Kidney glomerular epithelial cell (primary cell): ENCODE measurements around the gene KIF20A.
"Not testable (repeated sequence)": the region's sequence is repeated elsewhere in the genome, so short reads cannot be mapped to it uniquely, and the experiment has no call there.

Experiments used
- DNase-seq: peaks from one replicate; lab custom pipeline; 2025; lab: John Stamatoyannopoulos, UW

Gene KIF20A

GRCh38 chr5:138178516-138179276, at the start of gene KIF20A, which contains the start of gene BRD8:
TSS of gene KIF20A (plus strand) at chr5:138179112. CDS start at chr5:138179681, 569 bp downstream.
TSS of gene BRD8 (minus strand) at chr5:138178630. CDS start at chr5:138178614, 16 bp downstream.
- peak; percentile 99 for DNase-seq

- DNase-seq = no peak
These were observed 49.6 kb upstream of the KIF20A start for GRCh38 chr5:138129347-138129746.

- no peak for DNase-seq
These were observed 46.4 kb upstream of the KIF20A start for GRCh38 chr5:138132543-138132942.

- peak; percentile 61 for DNase-seq
These were observed 39.7 kb upstream of the KIF20A start, which contains the start of gene NME5 for GRCh38 chr5:138138949-138139780. TSS of gene NME5 (minus strand) at chr5:138139428. CDS start at chr5:138138780, 648 bp downstream.

GRCh38 chr5:138139781-138140090, 39.2 kb upstream of the KIF20A start:
- no peak for DNase-seq

- DNase-seq = no peak
These were observed 38.6 kb upstream of the KIF20A start for GRCh38 chr5:138140268-138140667.

- no peak for DNase-seq
These were observed 37.2 kb upstream of the KIF20A start for GRCh38 chr5:138141734-138142133.

GRCh38 chr5:138143578-138143977, 35.3 kb upstream of the KIF20A start:
- DNase-seq = not testable (repeated sequence)

GRCh38 chr5:138148811-138149210, 30.1 kb upstream of the KIF20A start:
- peak; percentile 49 for DNase-seq

- DNase-seq = no peak
These were observed 29.4 kb upstream of the KIF20A start for GRCh38 chr5:138149530-138149929.

GRCh38 chr5:138155977-138156376, 22.9 kb upstream of the KIF20A start:
- not testable (repeated sequence) for DNase-seq

GRCh38 chr5:138157626-138158025, 21.3 kb upstream of the KIF20A start:
- no peak for DNase-seq

- no peak for DNase-seq
These were observed 19.2 kb upstream of the KIF20A start for GRCh38 chr5:138159666-138160065.

- DNase-seq = no peak
These were observed 18.2 kb upstream of the KIF20A start for GRCh38 chr5:138160706-138161105.

- DNase-seq = no peak
These were observed 15.2 kb upstream of the KIF20A start for GRCh38 chr5:138163721-138164120.

- DNase-seq = no peak
These were observed 9.8 kb upstream of the KIF20A start for GRCh38 chr5:138169124-138169523.

GRCh38 chr5:138170299-138170698, 8.6 kb upstream of the KIF20A start:
- no peak for DNase-seq

GRCh38 chr5:138177941-138178515, 884 bp upstream of the KIF20A start:
- no peak for DNase-seq

- DNase-seq = no peak
These were observed 455 bp downstream of the KIF20A start for GRCh38 chr5:138179277-138179857.

- DNase-seq = peak; percentile 41
These were observed 1.4 kb downstream of the KIF20A start for GRCh38 chr5:138180183-138180782.

- DNase-seq = no peak
These were observed 1.9 kb downstream of the KIF20A start for GRCh38 chr5:138180841-138181240.

- no peak for DNase-seq
These were observed 3.9 kb downstream of the KIF20A start for GRCh38 chr5:138182808-138183207.
